GM18499 (cell line): ENCODE measurements around the gene COLEC11.
"Not testable (repeated sequence)": the region's sequence is repeated elsewhere in the genome, so short reads cannot be mapped to it uniquely, and the experiment has no call there.

Experiments used
- ATAC-seq: cut with Tn5 transposase; IDR thresholded peaks from one replicate; pipeline ENCODE4 v1.9.1; 2021; ENCODE audit warnings: moderate number of reproducible peaks; ENCODE audit not compliant: insufficient read depth, unreplicated experiment

Gene COLEC11

DNA sequence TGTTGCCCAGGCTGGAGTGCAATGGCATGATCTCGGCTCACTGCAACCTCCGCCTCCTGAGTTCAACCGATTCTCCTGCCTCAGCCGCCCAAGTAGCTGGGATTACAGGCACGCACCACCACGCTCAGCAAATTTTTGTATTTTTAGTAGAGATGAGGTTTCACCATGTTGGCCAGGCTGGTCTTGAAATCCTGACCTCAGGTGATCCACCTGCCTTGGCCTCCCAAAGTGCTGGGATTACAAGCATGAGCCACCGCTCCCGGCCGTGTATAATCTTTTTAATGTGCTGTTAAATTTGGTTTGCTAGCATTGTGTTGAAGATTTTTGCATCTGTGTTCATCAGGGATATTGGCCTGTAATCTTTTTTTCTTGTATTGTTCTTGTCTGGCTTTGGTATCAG is 24.7 kb downstream of the COLEC11 start:
- not testable (repeated sequence) for ATAC-seq

DNA sequence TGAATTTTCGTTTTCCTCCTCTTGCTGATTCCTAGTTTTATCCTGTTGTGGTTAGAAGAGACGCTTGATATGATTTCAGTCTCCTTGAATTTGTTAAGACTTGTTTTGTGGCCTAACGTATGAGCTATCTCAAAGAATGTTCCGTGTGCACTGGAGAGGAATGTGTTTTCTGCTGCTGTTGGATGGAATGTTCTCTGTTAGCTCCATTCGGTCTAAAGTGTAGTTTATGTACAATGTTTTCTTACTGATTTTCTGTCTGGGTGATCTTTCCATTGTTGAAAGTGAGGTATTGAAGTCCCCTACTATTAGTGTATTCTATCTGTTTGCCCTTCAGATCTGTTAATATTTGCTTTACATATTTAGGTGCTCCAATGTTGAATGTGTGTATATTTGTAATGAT is 25.9 kb downstream of the COLEC11 start:
- ATAC-seq = no peak

DNA sequence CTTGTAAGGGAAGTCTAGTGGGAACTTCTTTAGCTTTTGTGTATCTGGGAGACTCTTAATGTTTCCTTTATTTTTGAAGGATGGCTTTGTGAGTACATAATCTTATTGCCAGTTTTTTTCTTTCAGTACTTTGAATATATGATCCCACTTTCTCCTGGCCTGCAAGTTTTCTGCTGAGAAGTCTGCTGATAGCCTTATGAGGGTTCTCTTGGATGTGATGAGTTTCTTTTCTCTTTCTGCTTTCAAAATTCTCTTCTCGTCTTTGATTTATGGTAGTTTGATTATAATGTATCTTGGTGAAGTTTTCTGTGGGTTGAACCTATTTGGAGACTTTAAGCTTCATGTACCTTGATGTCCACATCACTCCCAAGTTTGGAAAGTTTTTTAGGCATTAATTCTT is 28.1 kb downstream of the COLEC11 start:
- no peak for ATAC-seq

DNA sequence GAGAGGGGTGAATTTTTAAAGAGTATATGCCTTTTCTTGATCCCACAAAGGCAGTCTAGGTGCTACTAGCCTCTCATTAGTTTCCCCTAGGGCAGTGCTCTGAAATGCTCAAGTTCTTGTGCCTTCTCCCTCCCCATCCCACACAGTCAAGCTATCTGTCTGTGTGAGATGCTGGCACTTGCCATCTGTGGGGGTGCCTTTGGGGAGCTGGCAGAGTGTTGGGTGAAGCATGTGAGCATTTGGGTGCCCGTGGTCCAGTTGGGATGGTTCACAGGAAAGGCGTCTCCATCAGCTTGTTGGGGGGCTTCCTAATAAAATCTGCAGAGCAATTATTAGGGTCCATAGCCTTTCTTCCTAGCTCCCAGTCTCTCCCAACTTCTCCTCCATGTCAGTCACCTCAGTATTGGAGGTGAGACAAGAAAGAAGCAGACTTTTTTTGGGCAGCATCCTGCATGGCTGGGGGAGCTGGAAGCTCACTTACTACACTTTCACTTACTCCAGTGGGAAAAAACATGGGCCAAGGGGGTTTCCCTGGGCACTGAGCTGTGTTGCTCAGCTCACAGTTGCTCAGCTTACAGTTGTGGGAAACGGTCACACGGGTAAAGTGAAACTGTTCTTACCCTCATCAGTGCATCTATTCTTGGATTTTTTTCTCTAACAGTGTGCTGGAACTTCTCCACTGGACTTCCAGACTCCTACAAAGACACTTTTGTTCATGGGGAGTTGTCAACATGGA is 29.3 kb downstream of the COLEC11 start:
- peak; percentile 49 for ATAC-seq

DNA sequence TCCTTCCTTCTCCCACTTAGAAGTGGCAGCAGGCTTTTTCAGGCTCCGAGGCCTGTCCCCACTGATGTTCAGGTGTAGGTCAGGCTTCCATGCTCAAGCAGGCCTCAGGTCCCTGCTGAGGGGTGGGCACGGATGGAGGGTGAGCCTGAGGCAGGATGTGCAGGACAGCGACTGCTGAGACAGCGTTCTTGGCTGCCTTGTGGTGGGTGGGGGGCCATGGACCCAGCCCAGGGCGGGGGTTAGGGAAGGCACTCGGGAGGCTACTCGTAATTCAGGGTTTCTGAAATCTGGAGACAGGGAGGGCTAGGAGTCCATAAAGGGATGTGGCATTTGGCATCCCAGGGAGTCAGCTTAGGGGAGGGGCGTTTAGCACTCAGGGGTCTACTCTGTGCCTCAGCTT is 30.3 kb downstream of the COLEC11 start:
- no peak for ATAC-seq

DNA sequence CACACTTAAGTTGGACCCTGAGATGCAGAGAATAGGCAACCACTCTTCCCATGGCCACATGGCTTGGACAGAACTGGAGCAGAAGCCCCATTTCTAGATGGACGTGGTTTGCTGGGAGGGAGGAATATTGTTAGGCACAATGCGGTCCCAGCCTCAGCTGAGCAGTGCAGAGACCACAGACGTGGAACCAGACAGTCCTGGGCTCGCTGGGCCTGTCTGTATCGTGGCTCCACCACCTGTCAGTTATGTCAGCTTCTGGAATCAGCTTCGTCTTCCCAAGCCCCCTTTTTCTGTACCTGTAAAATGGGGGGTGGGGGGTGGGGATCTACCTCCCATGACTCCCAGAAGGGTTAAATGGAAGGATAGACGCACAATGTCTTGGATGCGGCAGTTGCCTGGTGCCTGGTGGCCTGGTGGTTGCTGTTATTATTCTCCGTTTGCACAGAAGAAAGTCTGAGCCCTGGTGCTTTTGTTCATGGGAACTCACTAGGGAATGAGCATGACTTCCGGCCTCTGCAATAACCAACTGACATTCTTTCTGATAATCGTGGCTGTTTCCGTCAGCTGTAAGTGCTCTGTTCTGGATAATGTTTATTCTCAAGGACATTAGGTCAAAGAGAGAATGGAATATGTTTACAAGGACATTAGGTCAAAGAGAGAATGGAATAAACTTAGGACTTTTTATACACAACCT is 31.4 kb downstream of the COLEC11 start:
- no peak for ATAC-seq

DNA sequence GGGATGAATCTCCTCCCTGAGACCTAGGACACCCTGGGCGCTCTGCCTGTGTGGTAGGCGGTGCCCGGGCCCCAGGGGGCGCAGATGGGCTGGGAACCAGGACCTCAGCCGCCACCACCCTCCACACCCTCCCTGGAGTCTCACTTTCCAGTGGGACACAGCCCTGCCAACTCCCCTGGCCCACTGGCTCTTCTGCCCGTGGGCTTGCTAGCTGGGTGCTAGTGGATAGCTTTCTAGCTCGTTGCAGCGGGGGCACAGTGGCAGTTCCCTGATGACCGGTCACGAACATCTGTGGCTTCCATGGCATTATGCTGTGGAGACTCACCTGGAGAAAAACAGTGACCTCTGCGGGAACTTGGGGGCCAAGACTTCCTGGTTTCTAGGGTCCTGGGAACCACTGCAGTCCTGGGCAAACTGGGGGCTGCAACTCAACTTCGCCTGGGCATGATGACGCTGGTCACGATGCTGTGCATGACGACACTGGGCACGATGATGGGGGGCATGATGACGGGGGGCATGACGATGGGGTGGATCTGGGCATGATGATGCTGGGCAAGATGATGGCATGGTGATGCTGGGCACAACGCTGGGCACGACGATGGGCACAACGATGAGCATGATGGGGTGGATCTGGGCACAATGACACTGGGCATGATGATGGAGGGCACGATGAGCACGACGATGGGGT is 32.0 kb downstream of the COLEC11 start:
- ATAC-seq = no peak

DNA sequence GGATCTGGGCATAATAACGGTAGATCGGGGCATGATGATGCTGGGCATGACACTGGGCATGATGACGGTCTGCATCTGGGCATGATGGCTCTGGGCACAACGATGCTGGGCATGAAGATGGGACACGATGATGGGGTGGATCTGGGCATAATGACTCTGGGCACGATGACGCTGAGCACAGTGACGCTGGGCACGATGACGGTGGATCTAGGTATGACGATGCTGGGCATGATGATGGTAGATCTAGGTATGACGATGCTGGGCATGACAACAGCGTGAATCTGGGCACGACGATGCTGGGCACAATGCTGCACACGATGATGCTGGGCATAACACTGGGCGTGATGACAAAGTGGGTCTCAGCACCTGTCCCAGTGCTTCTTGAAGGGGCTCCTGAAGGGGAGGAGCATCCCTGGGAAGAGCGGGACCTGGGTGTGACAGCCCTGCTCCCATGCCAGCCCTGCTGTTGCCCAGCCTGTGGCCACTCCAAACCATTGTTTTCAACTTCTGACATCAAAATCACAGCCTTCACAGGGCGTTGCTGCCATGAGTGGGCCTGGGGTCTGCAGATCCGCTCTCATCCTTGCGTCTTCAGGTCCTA is 32.7 kb downstream of the COLEC11 start:
- ATAC-seq = no peak

DNA sequence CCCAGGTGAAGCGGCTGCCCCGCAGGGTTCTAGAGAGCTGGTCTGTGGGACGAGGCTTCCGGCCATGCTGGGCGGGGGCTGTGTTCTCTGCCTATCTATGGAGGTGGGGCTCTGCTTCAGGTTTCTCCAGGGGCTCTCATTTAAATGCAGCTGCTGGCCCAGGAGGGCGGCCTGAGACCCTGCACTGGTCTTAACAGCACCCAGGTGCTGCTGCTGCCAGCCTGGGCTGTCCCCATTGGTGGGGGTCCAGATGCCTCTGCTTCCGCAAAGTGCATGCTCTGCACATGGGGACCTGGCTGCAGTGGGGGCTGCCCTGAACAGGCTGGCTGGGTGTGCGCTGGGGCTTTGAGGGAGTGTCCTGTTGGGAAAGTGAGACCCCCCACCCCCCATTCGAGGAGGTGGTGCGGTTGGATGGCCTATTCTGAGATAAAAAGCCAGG is 33.3 kb downstream of the COLEC11 start:
- ATAC-seq = no peak

DNA sequence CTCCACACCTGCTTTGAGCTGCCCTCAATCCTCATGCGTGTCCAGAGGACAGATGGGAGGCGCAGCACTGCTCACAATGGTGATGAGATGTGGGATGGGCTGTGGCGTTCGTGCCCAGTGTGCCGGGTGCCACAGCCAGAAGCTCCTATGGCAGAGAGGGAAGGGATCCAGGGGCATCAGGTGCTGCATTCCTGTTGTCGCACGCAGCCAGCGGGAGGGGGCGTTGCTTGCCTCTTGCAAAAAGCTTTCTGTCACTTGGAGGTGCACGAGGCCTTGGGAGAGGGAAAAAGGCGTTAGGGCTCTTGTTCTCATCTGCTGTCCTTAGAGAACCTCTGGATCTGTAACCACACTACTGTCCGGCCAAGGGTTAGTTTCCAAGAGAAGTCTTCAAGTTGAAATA is 33.9 kb downstream of the COLEC11 start:
- ATAC-seq = no peak

DNA sequence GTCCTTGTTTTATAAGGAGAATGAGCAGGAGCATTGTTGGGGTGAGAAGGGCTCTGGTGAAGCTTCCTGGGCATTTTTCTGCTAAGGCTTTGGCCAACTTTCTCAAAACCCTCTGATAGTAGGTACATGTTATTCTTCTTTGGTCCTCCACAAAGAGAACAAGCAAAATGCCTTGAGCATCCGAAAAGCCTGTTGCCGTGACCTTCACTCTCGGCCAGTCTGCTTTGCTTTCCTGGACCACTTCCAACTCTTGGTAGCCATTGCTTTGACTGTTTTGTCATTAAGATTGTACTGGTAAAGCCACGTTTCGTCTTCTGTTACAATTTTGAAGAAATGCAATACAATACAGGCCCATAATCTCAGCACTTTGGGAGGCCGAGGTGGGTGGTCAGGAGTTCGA is 35.7 kb downstream of the COLEC11 start:
- no peak for ATAC-seq

DNA sequence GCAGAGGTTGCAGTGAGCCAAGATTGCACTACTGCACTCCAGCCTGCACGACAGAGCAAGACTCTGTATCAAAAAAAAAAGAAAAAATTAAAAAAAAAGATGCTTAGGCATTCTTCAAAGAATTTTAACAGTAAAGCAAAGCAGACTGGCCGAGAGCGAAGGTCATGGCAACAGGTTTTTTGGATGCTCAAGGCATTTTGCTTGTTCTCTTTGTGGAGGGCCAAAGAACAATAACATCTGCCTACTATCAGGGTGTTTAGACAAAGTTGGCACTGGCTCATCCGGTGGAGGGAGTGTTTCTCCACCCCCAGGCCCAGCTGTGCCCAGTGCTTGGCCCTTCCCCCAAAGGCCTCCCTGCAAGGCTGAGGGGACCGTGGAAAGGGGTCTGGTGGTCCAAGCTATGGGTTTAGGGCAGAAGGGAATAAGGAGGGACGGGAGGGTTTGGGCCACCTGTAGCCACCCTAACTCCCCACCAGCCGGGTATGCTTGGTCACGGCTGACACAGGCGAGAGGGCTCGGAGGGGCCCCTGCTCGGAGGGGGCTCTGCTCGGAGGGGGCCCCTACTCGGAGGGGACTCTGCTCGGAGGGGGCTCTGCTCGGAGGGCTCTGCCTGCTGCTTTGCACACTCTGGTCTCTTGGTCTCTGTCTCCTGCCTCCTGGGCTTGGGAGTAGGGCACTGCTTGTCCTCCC is 36.4 kb downstream of the COLEC11 start:
- no peak for ATAC-seq

DNA sequence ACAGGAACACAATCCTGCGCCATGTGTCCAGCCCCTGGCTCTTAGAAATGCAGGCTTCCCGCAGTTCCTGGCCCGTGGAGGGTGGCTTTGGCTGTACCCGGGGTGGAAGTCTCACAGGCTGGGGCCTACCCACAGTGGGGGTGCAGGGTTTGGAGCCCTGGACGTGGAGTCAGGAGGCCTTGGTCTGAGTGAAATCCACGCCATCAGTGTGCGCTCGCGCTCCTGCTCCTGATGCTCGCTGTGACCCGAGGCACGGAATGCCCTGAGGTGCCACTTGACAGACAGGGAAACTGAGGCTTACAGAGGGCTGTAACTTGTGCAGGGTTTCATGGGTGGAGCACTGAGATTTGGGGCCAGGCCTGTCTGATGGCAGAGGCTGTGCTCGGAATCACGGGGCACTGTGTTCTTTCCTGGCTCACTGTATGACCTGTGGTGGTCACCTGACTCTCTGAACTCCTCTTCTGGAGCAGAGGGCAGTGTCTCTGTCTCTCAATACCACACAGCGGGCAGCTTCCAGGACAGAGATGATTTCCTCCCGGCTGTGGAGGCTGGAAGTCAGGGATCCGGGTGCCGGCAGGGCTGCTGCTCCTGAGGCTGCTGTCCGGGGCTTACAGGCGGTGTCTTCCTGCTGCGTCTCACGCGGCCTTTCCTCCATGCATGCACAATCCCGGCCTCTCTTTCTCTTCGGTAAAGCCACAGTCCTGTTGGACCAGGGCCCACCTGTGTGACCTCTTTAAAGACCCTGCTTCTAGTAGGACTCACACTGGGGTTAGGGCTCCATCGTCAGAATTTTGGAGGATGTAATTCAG is 37.1 kb downstream of the COLEC11 start:
- no peak for ATAC-seq

DNA sequence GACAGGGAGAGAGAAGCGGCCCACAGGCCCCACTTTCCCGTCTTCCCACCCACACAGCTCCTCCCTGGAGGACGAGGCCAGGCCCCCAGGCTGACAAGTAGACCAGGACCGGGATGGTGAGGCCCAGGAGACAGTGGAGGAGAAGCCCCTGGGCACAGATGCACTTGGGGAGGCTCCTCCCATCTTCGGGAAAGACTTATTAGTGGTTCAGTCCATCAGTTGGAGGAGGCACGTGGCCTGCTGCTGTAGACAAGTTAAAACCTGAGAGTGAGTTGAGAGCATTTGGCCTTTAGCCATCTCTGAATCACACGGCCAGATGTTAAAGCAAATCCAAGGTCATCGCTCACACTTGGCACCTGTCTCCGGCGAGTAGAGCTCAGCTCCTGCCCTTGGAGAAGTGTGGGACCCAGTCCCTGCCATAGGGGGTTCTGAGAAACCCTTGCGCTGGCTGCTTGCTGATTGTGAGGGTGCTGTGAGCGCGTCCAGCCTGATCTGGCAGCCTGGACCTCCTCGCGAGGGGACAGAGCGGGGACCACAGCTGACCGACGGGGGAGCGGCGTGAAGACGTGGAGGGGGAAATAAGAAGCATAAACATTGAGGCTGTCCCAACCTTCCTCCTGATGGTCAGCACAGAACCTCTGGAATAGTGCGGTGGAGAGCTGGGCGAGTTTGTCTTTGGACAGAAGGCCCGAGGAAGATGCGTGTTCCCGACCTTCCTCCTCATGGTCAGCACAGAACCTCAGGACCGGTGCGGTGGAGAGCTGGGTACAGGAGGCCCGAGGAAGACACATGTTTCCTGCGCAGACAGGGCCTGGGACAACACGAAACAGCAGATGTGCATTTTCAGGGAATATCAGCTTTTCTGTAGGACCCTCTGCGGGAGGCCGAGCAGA is 38.4 kb downstream of the COLEC11 start:
- ATAC-seq = no peak

DNA sequence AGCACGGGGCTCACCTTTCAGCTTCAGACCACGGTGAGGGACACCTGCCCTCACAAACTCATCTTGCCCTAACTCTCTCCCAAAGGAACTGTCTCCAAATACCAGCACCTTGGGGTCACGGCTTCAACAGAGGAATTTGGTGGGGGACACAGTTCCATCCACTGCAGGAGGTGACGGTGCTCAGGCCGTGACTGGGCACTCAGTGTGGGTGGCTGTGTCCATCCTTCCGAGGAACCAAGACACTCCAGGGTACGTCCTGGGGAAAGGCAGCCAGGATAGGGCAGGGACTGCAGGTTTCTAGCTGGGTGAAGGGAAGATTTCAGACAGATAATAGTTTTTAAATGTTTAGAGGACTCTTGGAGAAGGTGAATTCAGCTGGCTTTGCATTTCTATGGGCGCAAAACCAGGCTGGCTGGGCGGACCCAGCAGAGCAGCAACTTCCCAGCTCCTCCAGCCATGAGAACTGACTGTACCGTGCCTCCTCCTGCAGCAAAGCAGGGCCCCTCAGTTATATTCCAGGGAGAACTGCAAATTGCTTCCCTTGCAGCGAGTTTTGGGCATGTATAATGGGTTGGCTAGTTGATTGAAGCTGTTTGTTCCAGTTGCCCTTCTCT is 39.2 kb downstream of the COLEC11 start:
- no peak for ATAC-seq

DNA sequence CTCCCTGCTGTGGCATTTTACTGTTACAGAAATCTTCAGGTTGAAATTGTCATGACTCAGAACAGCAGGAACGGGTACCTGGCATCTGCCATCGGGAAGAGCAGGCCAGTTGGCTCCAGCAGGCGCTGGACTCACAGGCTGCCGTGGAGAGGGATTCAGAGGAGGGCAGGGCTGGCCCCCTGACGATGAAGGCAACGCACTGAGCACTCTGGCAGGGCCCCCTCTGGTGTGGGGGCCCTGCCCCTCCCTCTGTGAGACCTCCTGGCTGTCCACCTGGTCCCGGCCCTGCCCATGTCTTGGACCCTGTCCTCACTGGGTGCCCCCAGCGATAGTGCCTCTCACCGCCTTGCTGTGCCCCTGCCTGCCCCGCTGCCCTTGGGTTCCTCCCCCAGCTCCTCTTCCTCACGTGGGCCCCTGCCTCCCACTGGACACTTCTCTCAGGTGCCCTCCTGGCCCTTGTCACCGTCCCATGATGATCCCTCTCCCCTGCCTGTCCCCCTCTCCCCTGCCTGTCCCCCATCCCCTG is 39.7 kb downstream of the COLEC11 start:
- no peak for ATAC-seq

DNA sequence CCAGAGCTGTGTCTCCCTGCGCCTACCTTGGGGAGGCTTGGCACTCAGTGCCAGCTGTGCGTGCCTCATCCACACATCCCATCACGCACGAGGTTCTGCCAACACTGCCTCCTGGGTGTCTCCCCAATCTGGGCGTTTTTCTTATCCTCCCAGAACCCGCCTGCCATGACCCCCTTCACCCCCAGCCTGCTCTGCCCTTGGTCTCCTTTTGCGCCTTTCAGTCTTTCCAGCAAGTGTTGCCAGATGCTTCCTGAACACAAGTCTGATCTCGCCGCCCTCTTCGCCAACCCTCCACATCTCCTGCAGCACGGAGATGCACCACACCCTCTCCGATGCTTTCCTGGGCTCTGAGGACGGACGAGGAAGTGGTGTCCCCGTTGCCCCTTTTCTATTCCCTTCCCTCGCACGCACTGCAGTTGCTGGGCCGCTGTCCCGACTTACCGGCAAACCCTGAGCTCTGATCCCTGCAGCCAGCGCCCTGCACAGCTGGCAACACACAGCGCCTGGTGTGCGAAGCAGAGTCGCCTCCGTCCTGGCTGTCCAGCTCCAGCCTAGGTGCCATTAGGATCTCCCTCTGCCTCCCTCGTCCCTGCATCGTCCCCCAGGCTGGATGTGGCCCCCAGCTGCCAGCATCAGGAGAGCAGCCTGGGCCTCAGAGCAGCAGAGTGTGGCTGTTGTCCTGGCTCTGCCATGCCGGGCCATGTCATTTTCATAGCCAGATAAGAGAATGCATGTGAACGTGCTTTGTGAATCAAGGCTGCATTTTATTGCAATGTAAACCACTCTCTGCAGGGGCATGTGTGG is 40.5 kb downstream of the COLEC11 start:
- no peak for ATAC-seq
